GM20431 (cell line): ENCODE data around the gene RAB31.

Experiments used
- in situ Hi-C: fragments of 300-500 bp; cut with MseI, MboI; formaldehyde crosslinking; loops from one replicate; pipeline ENCODE4 v1.15.0; 2020; ENCODE audit warnings: low sequenced_read_pairs; ENCODE audit not compliant: unreplicated experiment

RAB31 gene

DNA sequence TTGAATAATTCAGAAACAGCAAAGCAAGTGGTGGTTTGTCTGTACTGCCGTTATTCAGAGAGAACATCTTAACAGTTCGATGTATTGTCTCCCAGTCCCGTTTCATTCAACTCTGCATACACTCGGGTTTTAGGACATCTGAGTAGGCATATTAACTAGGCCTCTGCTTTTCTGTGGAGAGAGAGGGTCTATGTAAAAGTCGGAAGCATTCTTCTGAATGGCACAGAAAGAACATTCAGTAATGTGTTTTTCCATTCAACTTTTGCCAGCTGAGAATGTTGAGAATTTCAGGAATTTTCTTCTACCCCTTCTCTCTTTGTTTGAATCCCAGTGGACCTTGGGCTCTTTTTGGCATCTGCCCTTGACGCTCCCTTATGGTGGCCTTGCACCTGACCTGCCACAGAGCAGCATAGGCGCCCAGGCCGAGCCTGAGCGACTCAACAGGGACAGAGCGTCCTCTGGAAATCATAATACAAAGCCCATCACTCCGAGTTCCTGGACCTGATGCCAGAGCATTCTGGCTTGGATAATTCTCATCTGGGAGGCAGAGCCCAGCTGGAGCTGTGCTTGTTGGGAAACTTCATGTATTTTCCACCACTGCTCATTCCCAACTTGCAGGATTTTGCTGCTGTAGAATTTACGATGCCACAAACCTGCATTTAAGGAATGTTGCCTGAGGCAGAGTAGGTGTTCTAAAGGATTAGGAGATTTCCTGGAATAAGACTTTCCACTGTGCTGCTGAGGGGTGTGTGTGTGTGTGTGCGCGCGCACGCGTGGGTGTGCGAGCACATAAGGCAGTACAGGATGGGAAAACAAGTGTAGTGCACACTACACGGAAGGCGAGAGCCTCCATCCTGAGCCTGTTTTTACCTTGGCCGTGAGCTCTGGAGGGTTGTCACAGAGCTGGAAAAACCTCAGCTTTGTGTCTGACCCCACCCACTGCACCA, 100.5 kb downstream of the RAB31 start:
- in situ Hi-C loops, result no loop called here

GRCh38 chr18:9809697-9810096, 101.6 kb downstream of the RAB31 start:
- in situ Hi-C loops, result no loop called here

DNA sequence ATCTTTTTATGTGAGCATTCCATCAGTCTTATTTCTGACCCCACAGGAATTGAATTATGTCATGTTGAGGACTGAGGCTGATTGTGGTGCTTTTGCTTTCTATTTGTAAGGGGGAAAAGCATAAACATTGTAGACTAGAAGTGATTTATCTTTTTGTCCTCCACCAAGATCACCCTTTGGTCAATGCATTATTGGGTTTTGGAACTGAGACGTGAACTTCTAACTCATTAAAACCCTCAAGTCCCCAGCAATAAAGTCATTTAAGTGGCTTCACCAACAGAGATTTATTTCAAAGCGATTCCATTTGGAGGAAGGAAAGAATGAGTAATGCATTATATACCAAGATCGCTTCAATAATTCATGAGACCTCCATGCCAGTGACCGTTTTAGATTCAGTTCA, 102.2 kb downstream of the RAB31 start:
- in situ Hi-C loops, result no loop called here

DNA sequence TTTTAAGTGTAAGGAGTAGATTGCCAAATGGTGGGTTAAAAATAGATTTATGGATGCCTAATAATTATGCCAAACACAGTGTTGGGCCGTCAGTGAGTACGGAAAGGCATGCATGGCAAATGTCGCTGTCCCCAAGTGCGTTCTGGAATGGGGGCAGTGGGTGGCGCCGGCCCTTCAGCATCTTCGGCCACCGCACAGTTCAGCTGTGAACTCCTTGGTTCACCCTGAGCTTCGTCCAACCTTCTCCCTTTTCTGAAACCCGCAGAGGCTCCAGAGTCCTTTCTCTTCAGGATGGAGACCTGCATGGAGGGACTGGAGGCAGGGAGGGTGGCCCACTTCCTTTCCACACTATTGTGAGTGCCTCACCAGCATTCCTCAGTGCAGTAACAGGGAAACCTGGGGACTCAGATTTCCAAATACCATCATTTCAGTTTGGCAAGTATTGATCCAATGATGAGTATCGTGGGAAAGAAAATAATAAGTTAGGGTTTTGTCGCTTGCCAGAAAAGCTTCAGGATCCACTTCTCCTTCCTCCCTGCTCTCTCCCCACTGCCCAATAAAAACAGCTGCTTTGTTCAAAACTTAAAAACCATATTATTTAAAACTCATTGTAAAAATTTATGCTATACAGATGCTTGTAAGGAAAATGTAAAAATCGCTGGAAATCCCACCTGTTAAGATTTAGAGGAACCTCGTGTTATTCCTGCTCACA, 103.0 kb downstream of the RAB31 start:
- in situ Hi-C loops, result no loop called here

- in situ Hi-C loops, result no loop called here
These were observed 103.9 kb downstream of the RAB31 start for GRCh38 chr18:9811978-9812377.

- in situ Hi-C loops, result no loop called here
These were observed 106.3 kb downstream of the RAB31 start for GRCh38 chr18:9814431-9814830.

- in situ Hi-C loops, result no loop called here
These were observed 109.2 kb downstream of the RAB31 start for GRCh38 chr18:9817286-9817685.

DNA sequence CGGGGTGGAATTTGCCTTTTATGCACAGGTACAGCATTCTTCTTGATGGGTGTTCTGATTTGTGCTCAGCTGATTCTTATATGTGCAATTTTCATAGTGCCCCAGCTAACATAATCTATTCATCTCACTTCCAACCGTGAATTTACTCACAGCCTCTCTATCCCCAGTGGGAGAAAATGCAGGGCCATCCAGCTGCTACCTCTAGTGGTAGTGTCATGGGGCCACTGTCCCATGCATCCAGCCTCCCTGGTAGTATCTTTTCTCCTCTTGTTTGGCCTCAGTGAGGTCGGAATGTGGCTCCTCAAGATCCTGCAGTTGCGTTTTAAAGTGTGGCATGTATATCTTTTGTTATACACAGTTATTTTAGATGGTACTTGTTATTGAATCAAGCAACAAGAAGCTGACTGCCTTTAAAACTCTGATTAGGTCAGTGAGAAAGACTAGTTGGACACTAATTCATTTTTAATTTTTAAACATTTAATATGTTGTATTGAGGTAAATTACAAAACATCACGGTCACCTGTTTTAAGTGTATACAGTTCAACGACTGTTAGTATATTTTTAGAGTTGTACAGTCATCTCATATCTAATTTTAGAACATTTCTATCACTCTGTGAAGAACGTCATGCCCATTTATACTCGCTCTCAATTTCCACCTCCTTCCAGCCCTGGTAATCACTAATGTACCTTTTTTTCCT, 109.8 kb downstream of the RAB31 start:
- in situ Hi-C loops, result no loop called here

DNA sequence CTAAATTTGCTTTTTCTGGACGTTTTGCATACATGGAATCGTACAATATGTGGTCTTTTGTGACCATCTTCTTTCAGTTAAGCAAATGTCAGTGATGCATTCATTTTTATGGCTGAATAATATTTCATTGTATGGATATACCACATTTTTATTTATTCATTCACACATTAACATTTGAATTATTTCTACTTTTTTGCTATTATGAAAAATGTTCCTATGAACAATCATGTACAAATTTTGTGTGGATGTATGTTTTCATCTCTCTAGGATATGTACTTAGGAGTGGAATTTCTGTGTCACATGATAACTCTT, 110.3 kb downstream of the RAB31 start:
- in situ Hi-C loops, result no loop called here

- in situ Hi-C loops, result no loop called here
These were observed 112.0 kb downstream of the RAB31 start for GRCh38 chr18:9820127-9820526.

- in situ Hi-C loops, result no loop called here
These were observed 112.6 kb downstream of the RAB31 start for GRCh38 chr18:9820719-9821118.

GRCh38 chr18:9822587-9823185, 114.6 kb downstream of the RAB31 start:
- in situ Hi-C loops, result no loop called here

DNA sequence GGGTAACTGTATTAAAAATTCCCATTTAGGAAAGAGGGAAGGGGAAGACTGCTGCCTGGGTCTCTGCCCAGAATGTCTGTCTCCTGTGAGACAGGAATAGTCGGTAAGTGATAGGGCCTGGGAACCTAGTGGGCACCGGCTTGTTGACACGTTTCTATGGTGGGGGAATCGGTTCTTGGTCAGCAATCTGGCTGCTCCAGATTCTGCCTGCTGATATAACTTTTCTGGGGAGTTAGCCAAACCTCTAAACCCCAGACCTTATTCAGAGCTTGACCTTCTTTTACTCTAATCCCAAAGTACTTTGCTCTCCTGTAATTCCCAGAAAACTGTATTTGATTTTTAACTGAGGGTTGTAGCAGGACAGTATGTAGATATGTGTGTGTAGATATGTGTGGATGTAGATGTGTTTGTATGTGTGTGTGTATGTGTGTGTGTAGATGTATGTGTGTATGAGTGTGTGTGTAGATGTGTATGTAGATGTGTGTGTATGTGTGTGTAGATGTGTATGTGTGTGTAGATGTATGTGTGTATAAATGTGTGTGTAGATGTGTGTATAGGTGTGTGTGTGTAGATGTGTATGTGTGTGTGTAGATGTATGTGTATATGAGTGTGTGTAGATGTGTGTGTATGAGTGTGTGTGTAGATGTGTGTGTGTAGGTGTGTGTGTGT, 115.8 kb downstream of the RAB31 start:
- in situ Hi-C loops, result no loop called here

DNA sequence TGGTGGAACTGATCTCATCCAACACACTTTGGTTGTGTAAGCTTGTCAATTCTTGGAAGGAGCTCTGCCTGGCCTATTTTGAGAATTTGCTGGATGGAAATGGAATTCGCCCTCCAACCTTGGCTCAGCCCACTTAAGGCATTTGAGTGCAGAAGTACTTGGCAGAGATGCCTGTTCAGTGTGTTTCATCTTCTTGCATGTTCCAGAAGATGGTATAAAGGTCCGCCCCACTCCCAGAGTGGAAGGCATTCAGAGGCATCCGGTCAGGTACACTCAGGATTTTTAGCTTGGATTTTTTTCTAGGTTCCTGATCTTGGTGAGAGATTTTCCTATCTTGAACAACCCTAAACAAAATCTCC, 116.4 kb downstream of the RAB31 start:
- in situ Hi-C loops, result no loop called here

DNA sequence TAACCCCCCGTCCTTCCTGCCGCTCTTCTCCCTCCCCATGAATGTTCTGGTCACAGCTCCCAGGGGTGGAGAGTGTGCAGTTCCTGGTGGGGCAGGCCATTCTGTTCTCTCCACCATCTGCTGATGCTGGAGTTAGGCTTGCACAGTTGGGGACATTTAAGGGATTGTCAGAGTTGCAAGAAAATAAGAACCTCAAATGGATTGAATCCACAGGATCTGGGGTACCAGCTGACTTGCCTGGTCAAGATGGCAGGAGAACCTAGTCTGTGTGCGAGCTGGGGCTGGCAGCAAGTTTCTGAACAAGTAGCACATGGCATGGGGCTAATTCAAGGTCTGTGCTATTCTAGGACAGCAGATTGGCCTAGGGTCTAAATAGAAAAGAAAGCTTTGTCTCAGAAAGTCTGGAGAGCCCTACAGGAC, 116.9 kb downstream of the RAB31 start:
- in situ Hi-C loops, result no loop called here

DNA sequence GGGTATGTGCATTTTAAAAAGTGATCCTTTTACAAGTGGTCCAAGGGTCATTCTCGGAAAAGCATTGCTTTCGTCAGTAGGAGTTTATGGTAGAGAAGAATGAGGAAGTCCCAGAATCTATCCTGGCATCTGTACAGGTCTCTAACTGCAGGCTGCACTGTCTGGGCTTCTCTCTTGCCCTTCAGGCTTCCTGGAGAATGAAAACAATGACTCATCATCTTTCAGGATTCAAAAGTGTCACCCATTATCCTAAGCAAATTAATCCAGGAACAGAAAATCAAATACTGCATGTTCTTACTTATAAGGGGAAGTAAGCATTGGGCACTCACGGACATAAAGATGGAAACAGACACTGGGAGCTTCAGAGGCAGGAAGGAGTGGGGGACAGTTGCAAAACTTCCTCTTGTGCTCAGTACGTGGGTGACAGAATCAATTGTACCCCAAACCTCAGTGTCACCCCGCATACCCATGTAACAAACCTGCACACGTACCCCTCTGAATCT, 117.5 kb downstream of the RAB31 start:
- in situ Hi-C loops, result no loop called here

DNA sequence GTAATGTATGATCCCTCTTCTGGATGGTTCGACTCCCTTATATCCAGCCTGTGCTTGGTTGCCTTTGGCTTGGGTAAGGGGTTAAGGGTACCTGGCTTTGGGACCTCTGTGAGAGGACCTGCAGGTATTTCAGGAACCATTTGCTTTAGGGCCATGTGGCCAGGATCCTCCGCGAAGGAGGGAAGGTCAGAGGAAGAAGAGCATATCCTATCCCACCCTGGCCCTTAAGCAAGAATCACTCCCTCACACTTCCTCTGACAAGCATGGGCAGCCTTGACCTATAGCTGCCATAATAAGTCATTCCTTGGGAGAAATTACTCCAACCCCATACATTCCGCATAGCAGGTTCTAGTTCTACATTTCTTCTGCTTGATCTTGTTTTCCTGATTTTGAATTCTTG, 118.6 kb downstream of the RAB31 start:
- in situ Hi-C loops, result no loop called here

DNA sequence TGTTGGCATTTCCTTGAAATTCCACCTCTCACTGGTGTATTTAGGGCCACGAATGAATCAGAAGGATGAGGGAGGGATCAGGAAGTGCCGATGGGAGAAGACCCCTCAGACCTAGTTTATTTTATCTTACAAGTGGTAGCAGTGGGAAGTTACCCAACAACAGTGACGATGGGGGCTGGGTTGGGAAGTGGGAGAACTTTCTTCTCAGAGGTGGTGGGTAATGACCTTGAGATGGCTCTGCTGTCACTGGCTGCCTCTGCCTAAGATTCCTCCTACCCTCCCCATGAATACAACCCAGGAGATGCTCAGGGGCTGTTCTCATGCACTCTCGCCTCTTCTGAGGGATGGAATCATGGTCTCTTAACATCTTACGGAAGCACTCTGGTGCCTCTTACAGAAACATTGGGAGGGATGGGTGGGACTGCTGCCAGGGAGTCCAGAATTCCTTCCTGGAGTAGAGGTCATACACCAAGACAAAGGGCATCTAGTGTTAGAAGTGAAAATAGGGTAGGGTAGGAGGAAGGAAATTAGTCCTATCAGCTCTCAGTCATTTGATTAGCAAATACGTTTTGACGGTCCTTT, 119.2 kb downstream of the RAB31 start:
- in situ Hi-C loops, result no loop called here

GRCh38 chr18:9827793-9828505, 119.8 kb downstream of the RAB31 start:
- in situ Hi-C loops, result no loop called here
